Tibial artery (tissue), 4 donors: Measurements from ENCODE around the gene ACAP3.
A peak's percentile ranks its signal among the peaks of the same experiment; 100 is the strongest.

Experiments
- DNase-seq, 2 donors: peaks; one replicate each; pipeline ENCODE4 v3.0.0-alpha.2; 2019
- H3K27ac ChIP-seq, 2 donors: fragments of 200-600 bp; sonication (generic) in 1 of 2; 1 replicate in 1 of 2; 2 replicates in 1 of 2; pipeline ENCODE4 v1.5.1; 2018 to 2019; ENCODE audit warnings: mild to moderate bottlenecking in 1 of 2
- H3K27me3 ChIP-seq, 2 donors: fragments of 200-600 bp; sonication (generic) in 1 of 2; one replicate each; pipeline versions ENCODE4 v1.5.1 to v1.6.0; 2016 to 2019
- H3K36me3 ChIP-seq, 3 donors: fragments of 200-600 bp; sonication (generic) in 2 of 3; one replicate each; pipeline ENCODE4 v1.5.1; 2016 to 2019; ENCODE audit warnings: mild to moderate bottlenecking in 2 of 3
- H3K4me1 ChIP-seq, 4 donors: fragments of 200-600 bp; sonication (generic) in 2 of 4; 1 replicate in 3 of 4; 2 replicates in 1 of 4; pipeline ENCODE4 v1.5.1; 2016 to 2019
- H3K4me3 ChIP-seq, 2 donors: fragments of 200-600 bp; sonication (generic) in 1 of 2; 1 replicate in 1 of 2; 2 replicates in 1 of 2; pipeline ENCODE4 v1.5.1; 2018 to 2019; ENCODE audit warnings: mild to moderate bottlenecking in 2 of 2
- H3K9me3 ChIP-seq, 3 donors: fragments of 200-600 bp; sonication (generic) in 1 of 3; one replicate each; pipeline ENCODE4 v1.5.1; 2016 to 2019
- intact Hi-C: fragments of 100-400 bp; cut with DNase I; formaldehyde crosslinking; loops from one replicate; pipeline ENCODE4 v1.15.0; 2023; ENCODE audit warnings: low total_unique reads
- TF ChIP-seq, protein P1 (sequence below), 2 experiments: fragments of 200-600 bp in 1 of 2; fragments of 450-650 bp in 1 of 2; IDR thresholded peaks; one replicate each; pipeline ENCODE4 v1.5.1; 2017 to 2019; ENCODE audit warnings: antibody characterized with exemption in 2 of 2, mild to moderate bottlenecking in 1 of 2, moderate library complexity in 1 of 2

ACAP3 gene

GRCh38 chr1:1286313-1287261, 21.1 kb downstream of the ACAP3 start:
- Histone ChIP-seq H3K27me3 (peaks cover 0 to 57% of the 10 kb centered on the region in 2 donors), H3K4me1 (peaks cover 0 to 28% (median 7%) of the 10 kb centered on the region in 4 donors), H3K27ac (no peak overlapping the region), H3K9me3 (no peaks in the 10 kb centered on the region), H3K36me3 (no peaks in the 10 kb centered on the region), H3K4me3 (no peak overlapping the region)
- DNase-seq = no peak
- intact Hi-C loops = no loop called here
- TF ChIP-seq, protein P1, sequence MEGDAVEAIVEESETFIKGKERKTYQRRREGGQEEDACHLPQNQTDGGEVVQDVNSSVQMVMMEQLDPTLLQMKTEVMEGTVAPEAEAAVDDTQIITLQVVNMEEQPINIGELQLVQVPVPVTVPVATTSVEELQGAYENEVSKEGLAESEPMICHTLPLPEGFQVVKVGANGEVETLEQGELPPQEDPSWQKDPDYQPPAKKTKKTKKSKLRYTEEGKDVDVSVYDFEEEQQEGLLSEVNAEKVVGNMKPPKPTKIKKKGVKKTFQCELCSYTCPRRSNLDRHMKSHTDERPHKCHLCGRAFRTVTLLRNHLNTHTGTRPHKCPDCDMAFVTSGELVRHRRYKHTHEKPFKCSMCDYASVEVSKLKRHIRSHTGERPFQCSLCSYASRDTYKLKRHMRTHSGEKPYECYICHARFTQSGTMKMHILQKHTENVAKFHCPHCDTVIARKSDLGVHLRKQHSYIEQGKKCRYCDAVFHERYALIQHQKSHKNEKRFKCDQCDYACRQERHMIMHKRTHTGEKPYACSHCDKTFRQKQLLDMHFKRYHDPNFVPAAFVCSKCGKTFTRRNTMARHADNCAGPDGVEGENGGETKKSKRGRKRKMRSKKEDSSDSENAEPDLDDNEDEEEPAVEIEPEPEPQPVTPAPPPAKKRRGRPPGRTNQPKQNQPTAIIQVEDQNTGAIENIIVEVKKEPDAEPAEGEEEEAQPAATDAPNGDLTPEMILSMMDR (IDR thresholded peaks at IDR 0.05) = no peak

DNA sequence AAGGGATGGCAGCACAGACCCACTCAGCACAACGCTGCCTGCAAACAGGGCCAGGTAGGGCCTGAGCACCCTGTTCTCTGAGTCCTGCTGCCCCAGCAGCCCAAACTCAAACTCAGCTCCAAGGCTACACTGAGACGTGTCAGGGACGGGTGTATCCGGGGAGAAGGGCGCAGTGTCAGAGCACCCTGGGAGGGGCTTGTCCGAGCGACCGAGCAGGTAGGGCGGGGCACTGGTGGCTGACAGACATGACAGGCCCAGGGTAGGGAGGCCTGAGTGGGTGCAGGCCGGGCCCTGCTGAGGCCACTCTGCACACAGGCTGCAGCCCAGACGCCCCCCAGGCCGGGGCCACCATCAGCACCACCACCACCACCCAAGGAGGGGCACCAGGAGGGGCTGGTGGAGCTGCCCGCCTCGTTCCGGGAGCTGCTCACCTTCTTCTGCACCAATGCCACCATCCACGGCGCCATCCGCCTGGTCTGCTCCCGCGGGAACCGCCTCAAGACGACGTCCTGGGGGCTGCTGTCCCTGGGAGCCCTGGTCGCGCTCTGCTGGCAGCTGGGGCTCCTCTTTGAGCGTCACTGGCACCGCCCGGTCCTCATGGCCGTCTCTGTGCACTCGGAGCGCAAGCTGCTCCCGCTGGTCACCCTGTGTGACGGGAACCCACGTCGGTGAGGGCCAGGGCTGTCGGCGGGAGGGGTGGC, 22.0 kb downstream of the ACAP3 start:
- DNase-seq = no peak

DNA sequence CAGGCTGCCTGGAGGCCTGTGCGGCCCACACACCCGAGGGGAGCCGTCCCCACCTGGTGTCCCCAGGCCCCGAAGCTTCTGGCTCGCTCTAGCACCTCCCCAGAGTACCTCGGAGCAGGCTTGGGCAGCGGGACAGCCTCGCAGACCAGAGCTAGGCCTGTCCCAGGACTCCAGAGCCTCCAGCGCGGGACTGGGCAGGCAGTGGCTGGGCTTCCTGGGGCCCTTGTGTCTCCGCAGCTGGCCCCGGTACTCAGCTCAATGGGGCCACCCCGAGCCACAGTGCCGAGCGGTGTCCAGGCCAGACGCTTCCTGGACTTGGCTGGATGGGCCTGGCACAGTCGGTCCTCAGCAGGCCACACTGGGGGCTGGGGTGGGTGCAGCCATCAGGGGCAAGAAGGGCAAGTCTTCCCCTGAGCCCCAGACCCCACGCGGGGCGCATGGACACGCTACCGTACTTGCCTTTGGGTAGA, 22.6 kb downstream of the ACAP3 start:
- intact Hi-C loops = no loop called here
- TF ChIP-seq, protein P1 (IDR thresholded peaks at IDR 0.05) = no peak
- Histone ChIP-seq H3K4me3 (no peak overlapping the region), H3K27ac (no peak overlapping the region), H3K36me3 (no peaks in the 10 kb centered on the region), H3K27me3 (peaks cover 0 to 43% of the 10 kb centered on the region in 2 donors), H3K4me1 (peaks cover 0 to 15% (median 0%) of the 10 kb centered on the region in 4 donors), H3K9me3 (no peaks in the 10 kb centered on the region)
- peak in 1 of 2 donors; percentile 62 for DNase-seq

More for the DNA sequence above, 22.0 kb downstream of the ACAP3 start:
- no peaks in the 10 kb centered on the region for H3K9me3 ChIP-seq
- H3K27ac ChIP-seq = no peak overlapping the region
- peaks cover 0 to 49% of the 10 kb centered on the region in 2 donors for H3K27me3 ChIP-seq
- TF ChIP-seq, protein P1 (IDR thresholded peaks at IDR 0.05) = no peak
- peaks cover 0 to 21% (median under 1%) of the 10 kb centered on the region in 4 donors for H3K4me1 ChIP-seq
- intact Hi-C loops = no loop called here
- no peak overlapping the region for H3K4me3 ChIP-seq
- H3K36me3 ChIP-seq = no peaks in the 10 kb centered on the region

- intact Hi-C loops = no loop called here
Observed at GRCh38 chr1:1284221-1285101, 23.3 kb downstream of the ACAP3 start.

More at GRCh38 chr1:1284221-1285101, 23.3 kb downstream of the ACAP3 start:
- H3K27ac ChIP-seq = no peak overlapping the region
- H3K9me3 ChIP-seq = no peaks in the 10 kb centered on the region
- no peak overlapping the region for H3K4me3 ChIP-seq
- H3K36me3 ChIP-seq = no peaks in the 10 kb centered on the region
- H3K4me1 ChIP-seq = peaks cover 0 to 13% (median 0%) of the 10 kb centered on the region in 4 donors
- H3K27me3 ChIP-seq = peaks cover 0 to 42% of the 10 kb centered on the region in 2 donors
- DNase-seq = no peak
- TF ChIP-seq, protein P1 (IDR thresholded peaks at IDR 0.05) = no peak
